Neural progenitor cell (in vitro differentiated cells): ENCODE results near the gene RECK. TPM values are rescaled to one million over a fixed set of nuclear protein-coding genes. Genes with fewer than 3 reads are reported as not detected.

Source experiments
- DNase-seq: peaks from one replicate; pipeline ENCODE4 v3.0.0-alpha.2; 2016; ENCODE audit warnings: low spot score
- H2AFZ ChIP-seq: fragments of 200-600 bp; sonication (generic); replicated peaks from 2 replicates; pipeline ENCODE4 v1.6.1; 2016; ENCODE audit warnings: antibody characterized with exemption
- H3F3A ChIP-seq: fragments of 200-600 bp; sonication (generic); 2 replicates; pipeline ENCODE4 v1.6.1; 2016; ENCODE audit warnings: antibody characterized with exemption, low read depth
- H3K27ac ChIP-seq: fragments of 200-600 bp; sonication (generic); 2 replicates; pipeline ENCODE4 v1.5.1; 2016; ENCODE audit warnings: mild to moderate bottlenecking
- H3K27me3 ChIP-seq: fragments of 200-600 bp; sonication (generic); 2 replicates; pipeline ENCODE4 v1.6.1; 2016; ENCODE audit warnings: mild to moderate bottlenecking, moderate library complexity
- H3K36me3 ChIP-seq: fragments of 200-600 bp; sonication (generic); 2 replicates; pipeline ENCODE4 v1.5.1; 2016
- H3K4me1 ChIP-seq: fragments of 200-600 bp; sonication (generic); 2 replicates; pipeline ENCODE4 v1.6.1; 2016; ENCODE audit warnings: mixed run types
- H3K4me2 ChIP-seq: fragments of 200-600 bp; sonication (generic); 2 replicates; pipeline ENCODE4 v1.6.1; 2016
- H3K4me3 ChIP-seq: fragments of 200-600 bp; sonication (generic); 2 replicates; pipeline ENCODE4 v1.5.1; 2016
- H3K79me2 ChIP-seq: fragments of 200-600 bp; sonication (generic); 2 replicates; pipeline ENCODE4 v1.6.1; 2016; ENCODE audit warnings: low read depth
- H3K9ac ChIP-seq: fragments of 200-600 bp; sonication (generic); 2 replicates; pipeline ENCODE4 v1.6.1; 2016
- H3K9me3 ChIP-seq: fragments of 200-600 bp; sonication (generic); 2 replicates; pipeline ENCODE4 v1.5.1; 2016; ENCODE audit warnings: low read depth
- H4K20me1 ChIP-seq: fragments of 200-600 bp; sonication (generic); 2 replicates; pipeline ENCODE4 v1.6.1; 2016; ENCODE audit warnings: low read depth
- H3K27ac Mint-ChIP-seq: 3 replicates; pipeline ENCODE4 v1.8.0; 2021; ENCODE audit warnings: mixed read lengths
- H3K27me3 Mint-ChIP-seq: 2 replicates; pipeline ENCODE4 v1.8.0; 2022; ENCODE audit warnings: low read depth, mild to moderate bottlenecking, inconsistent platforms, moderate library complexity, mixed read lengths; ENCODE audit not compliant: insufficient read depth
- H3K36me3 Mint-ChIP-seq: 3 replicates; pipeline ENCODE4 v1.8.0; 2021; ENCODE audit warnings: mixed read lengths
- H3K4me1 Mint-ChIP-seq: 3 replicates; pipeline ENCODE4 v1.8.0; 2021; ENCODE audit warnings: mixed read lengths
- H3K4me3 Mint-ChIP-seq: 3 replicates; pipeline ENCODE4 v1.8.0; 2021; ENCODE audit warnings: mild to moderate bottlenecking, moderate library complexity, mixed read lengths
- H3K9me3 Mint-ChIP-seq: 3 replicates; pipeline ENCODE4 v1.8.0; 2020; ENCODE audit warnings: mixed read lengths
- CTCF ChIP-seq: fragments of 200-600 bp; sonication (generic); IDR thresholded peaks from 2 replicates; pipeline ENCODE4 v1.5.1; 2017; ENCODE audit warnings: antibody characterized with exemption, mild to moderate bottlenecking
- EZH2 ChIP-seq: fragments of 200-600 bp; sonication (generic); IDR thresholded peaks from 2 replicates; pipeline ENCODE4 v1.6.1; 2017; ENCODE audit warnings: antibody characterized with exemption, mild to moderate bottlenecking, moderate library complexity
- EZH2phosphoT487 ChIP-seq: fragments of 200-600 bp; sonication (generic); IDR thresholded peaks from 2 replicates; pipeline ENCODE4 v1.6.1; 2017; ENCODE audit warnings: antibody characterized with exemption
- total RNA-seq: library from RNA; depleted of rRNA; stranded (reverse); fragments of >200 nt; gene quantifications from 2 replicates; pipeline ENCODE4 v1.2.3, GENCODE V29; 2015; ENCODE audit warnings: low replicate concordance

The RECK gene
- total RNA-seq, 1 donor from 2014 or later = 11.0 TPM

- H3K36me3 Mint-ChIP-seq = peaks cover 4% of the 10 kb centered on the region
- Histone ChIP-seq H3F3A (peaks cover 5% of the 10 kb centered on the region), H3K79me2 (no peaks in the 10 kb centered on the region), H3K4me2 (no peak overlapping the region), H3K4me3 (no peak overlapping the region), H3K9ac (no peak overlapping the region), H3K27ac (no peak overlapping the region), H3K9me3 (no peaks in the 10 kb centered on the region), H3K36me3 (no peaks in the 10 kb centered on the region), H4K20me1 (no peaks in the 10 kb centered on the region), H3K27me3 (no peaks in the 10 kb centered on the region), H3K4me1 (no peaks in the 10 kb centered on the region), H2AFZ (no peak overlapping the region)
- H3K9me3 Mint-ChIP-seq = peaks cover 16% of the 10 kb centered on the region
- peaks cover 2% of the 10 kb centered on the region for H3K27me3 Mint-ChIP-seq
- no peak overlapping the region for H3K4me3 Mint-ChIP-seq
- no peak for DNase-seq
- peak overlapping the region; percentile 76 for H3K27ac Mint-ChIP-seq
- H3K4me1 Mint-ChIP-seq = peaks cover 18% of the 10 kb centered on the region
- TF ChIP-seq EZH2 (no peak), CTCF (no peak), EZH2phosphoT487 (no peak)
These were observed 117.0 kb downstream of the RECK start for GRCh38 chr9:36153746-36154145.

- Histone ChIP-seq H3K9me3 (no peaks in the 10 kb centered on the region), H3F3A (peaks cover 5% of the 10 kb centered on the region), H3K79me2 (no peaks in the 10 kb centered on the region), H3K4me2 (no peak overlapping the region), H2AFZ (peak overlapping the region; percentile 27), H4K20me1 (no peaks in the 10 kb centered on the region), H3K4me3 (no peak overlapping the region), H3K27me3 (no peaks in the 10 kb centered on the region), H3K27ac (no peak overlapping the region), H3K36me3 (no peaks in the 10 kb centered on the region), H3K4me1 (no peaks in the 10 kb centered on the region), H3K9ac (no peak overlapping the region)
- Mint-ChIP-seq H3K4me3 (peak overlapping the region; percentile 36), H3K36me3 (peaks cover 4% of the 10 kb centered on the region), H3K9me3 (peaks cover 16% of the 10 kb centered on the region), H3K27ac (peak overlapping the region; percentile 76), H3K27me3 (peaks cover 2% of the 10 kb centered on the region), H3K4me1 (peaks cover 18% of the 10 kb centered on the region)
- DNase-seq = no peak
- TF ChIP-seq EZH2phosphoT487 = no peak
- TF ChIP-seq CTCF = no peak
- no peak for TF ChIP-seq EZH2
These were observed 117.7 kb downstream of the RECK start for GRCh38 chr9:36154331-36154952.

- Mint-ChIP-seq H3K9me3 (peaks cover 16% of the 10 kb centered on the region), H3K4me1 (peaks cover 24% of the 10 kb centered on the region), H3K27me3 (peaks cover 2% of the 10 kb centered on the region), H3K27ac (no peak overlapping the region), H3K4me3 (no peak overlapping the region), H3K36me3 (peaks cover 4% of the 10 kb centered on the region)
- no peak for DNase-seq
- no peaks in the 10 kb centered on the region for H3K79me2 ChIP-seq
- peaks cover 5% of the 10 kb centered on the region for H3F3A ChIP-seq
- no peaks in the 10 kb centered on the region for H3K4me1 ChIP-seq
- no peaks in the 10 kb centered on the region for H4K20me1 ChIP-seq
- no peaks in the 10 kb centered on the region for H3K36me3 ChIP-seq
- H3K4me2 ChIP-seq = no peak overlapping the region
- no peak overlapping the region for H2AFZ ChIP-seq
- TF ChIP-seq EZH2 (no peak), CTCF (no peak), EZH2phosphoT487 (no peak)
- no peaks in the 10 kb centered on the region for H3K9me3 ChIP-seq
- no peak overlapping the region for H3K4me3 ChIP-seq
- H3K27ac ChIP-seq = no peak overlapping the region
- H3K9ac ChIP-seq = no peak overlapping the region
- H3K27me3 ChIP-seq = no peaks in the 10 kb centered on the region
These were observed 119.4 kb downstream of the RECK start for GRCh38 chr9:36156116-36156515.
